ENCODE data around the gene KRTAP2-1.

DNA sequence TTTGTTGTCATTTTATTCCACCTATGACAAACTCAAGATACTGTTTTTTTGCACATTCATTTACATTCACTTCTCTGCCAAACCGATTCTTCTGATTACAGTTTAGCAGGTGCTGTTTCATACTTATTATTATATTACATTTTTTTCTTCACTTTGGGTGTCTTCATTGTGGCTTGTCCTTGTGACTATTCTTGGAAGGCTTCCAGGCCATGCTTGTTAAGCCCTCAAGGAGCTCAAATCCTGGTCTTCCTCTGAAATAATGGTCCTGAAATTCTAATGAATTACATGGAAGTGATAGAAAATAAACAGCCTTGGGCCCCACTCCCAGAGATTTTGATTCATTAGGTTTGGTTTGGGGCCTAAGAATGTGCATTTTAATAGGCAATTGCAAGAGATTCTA is 17.2 kb upstream of the KRTAP2-1 start:
- TF ChIP-seq NFRKB (IDR thresholded peaks at IDR 0.05) (no peak), FOXK2 (IDR thresholded peaks at IDR 0.05) (no peak), FOXM1 (IDR thresholded peaks at IDR 0.05; ENCODE audit: borderline replicate concordance) (no peak)

Data from HEK293T (cell line).